HG02642 (cell line): Measurements from ENCODE around the gene ADTRP.

Source experiments
- ATAC-seq: cut with Tn5 transposase; IDR thresholded peaks from one replicate; pipeline ENCODE4 v1.9.1; 2021; ENCODE audit warnings: mild to moderate bottlenecking; ENCODE audit not compliant: unreplicated experiment, poor library complexity

The ADTRP gene

DNA sequence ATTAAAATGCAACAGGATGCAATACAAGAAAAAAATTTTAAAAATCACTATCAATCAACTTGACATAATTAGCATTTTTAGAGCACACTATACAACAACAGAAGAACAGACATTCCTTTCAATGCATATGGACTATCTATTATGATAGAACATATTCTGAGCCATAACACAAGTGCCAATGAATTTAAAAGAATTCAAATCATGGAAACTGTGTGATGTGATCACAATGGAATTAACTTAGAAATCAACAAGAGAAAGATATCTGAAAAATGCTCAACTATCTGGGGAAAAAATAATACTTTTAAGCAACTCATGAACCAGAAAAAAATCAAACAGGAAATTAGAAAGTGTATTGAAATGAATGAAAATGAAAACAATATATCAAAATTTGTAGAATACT, 106.3 kb downstream of the ADTRP start:
- ATAC-seq, result no peak

- ATAC-seq, result no peak
These were observed 108.9 kb downstream of the ADTRP start for GRCh38 chr6:11669696-11670095.

- ATAC-seq, result no peak
These were observed 110.1 kb downstream of the ADTRP start for GRCh38 chr6:11668455-11668854.

DNA sequence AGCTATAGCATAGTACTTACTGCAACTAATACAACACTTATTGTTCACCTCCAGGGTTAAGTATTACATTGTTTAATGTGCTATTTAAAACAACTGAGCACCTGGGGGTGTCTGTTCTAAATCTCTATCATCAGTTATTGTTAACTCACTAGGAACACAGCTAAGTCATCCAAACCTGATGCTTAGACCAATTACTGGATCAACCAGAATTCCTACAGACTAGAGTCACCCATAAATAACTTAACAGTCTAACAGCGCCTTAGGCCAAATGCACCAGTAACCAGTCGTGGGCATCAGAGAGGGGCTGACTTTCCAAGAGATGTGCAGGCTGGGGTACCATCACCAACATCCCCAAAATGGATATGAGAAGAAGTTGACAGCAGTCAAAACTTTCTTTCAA, 110.7 kb downstream of the ADTRP start:
- no peak for ATAC-seq

DNA sequence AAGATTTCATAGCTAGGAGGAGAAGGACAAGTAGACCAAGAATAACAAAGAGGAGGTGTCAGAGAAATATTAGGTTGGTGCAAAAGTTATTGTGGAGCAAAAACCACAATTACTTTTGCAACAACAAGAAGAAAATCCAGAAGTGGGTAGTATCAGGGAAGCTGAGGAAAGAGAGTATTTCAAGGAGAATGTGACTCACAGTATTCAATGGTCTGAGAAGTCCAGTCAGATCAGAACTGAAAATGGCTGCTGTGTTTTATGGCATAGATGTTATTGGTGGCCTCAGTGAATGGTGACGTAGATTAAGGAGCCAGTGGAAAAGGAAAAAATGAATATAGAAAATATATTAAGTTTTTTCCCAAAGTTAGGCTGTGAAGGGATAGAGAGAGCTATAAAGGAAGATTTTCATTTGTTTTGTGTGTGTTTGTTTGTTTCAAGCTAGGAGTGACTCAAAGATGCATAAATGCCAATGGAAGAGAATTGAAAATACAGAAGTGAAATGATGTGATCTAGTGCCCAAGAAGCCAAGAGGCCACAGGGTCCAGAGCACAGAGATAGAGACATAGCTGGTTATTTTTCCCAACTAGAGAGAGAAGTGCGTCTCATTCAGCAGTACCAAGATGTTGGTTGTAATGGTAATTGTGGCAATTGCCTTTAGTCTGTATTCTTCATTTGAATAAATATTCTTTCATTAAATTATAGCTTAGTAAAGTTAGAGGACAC, 112.8 kb downstream of the ADTRP start:
- ATAC-seq, result no peak
